Measurements from ENCODE around the gene HNRNPDL. TPM values are rescaled to one million over a fixed set of nuclear protein-coding genes. Genes with fewer than 3 reads are reported as not detected.

HNRNPDL gene
- total and polyA plus RNA-seq, 2 of the 13 experiments (the other 11 are each of a cell fraction or from before 2014, with no cell fraction given), result 167 to 414 TPM

GRCh38 chr4:82373486-82373815 lies 56.8 kb downstream of the HNRNPDL start (continued):
- no peak for TF ChIP-seq GMEB1 (CRISPR knock-in tag; IDR thresholded peaks at IDR 0.05; ENCODE audit: borderline replicate concordance)
- TF ChIP-seq ZNF619 (CRISPR knock-in tag; IDR thresholded peaks at IDR 0.05), result peak; percentile 6; the same call in 1 of the 2 replicates
- TF ChIP-seq STAG1 (CRISPR knock-in tag; IDR thresholded peaks at IDR 0.05), result no peak
- no peak for TF ChIP-seq DMTF1 (CRISPR knock-in tag; IDR thresholded peaks at IDR 0.05)
- no peak for TF ChIP-seq HMG20B (CRISPR knock-in tag; conservative IDR thresholded peaks at IDR 0.05)
- no peak for TF ChIP-seq SMYD3 (CRISPR knock-in tag; IDR thresholded peaks at IDR 0.05)
- no peak; the same call in 1 of the 2 replicates for TF ChIP-seq SAP130 (CRISPR knock-in tag; IDR thresholded peaks at IDR 0.05; ENCODE audit: low read depth)
- 0 out of 2 replicates have a peak, but pooled peaks have one; percentile 79 for TF ChIP-seq KAT7 (CRISPR knock-in tag; IDR thresholded peaks at IDR 0.05; ENCODE audit: borderline replicate concordance)
- TF ChIP-seq SRY (CRISPR knock-in tag; IDR thresholded peaks at IDR 0.05), result 0 out of 2 replicates have a peak, but pooled peaks have one; percentile 39
- no peak for TF ChIP-seq ZNF124 (CRISPR knock-in tag; IDR thresholded peaks at IDR 0.05)
- no peak for TF ChIP-seq SPEN (CRISPR knock-in tag; IDR thresholded peaks at IDR 0.05; ENCODE audit: low read depth)
- no peak for TF ChIP-seq DR1 (CRISPR knock-in tag; IDR thresholded peaks at IDR 0.05)
- no peak for TF ChIP-seq CEBPZ (IDR thresholded peaks at IDR 0.05; ENCODE audit: low read length)
- TF ChIP-seq ZNF180 (CRISPR knock-in tag; IDR thresholded peaks at IDR 0.05; ENCODE audit: borderline replicate concordance, low read depth), result no peak
- TF ChIP-seq BCL3 (CRISPR knock-in tag; IDR thresholded peaks at IDR 0.05), result no peak
- TF ChIP-seq CHCHD3 (CRISPR knock-in tag; IDR thresholded peaks at IDR 0.05), result no peak
- no peak for TF ChIP-seq TAF1 (CRISPR knock-in tag; IDR thresholded peaks at IDR 0.05)
- TF ChIP-seq EED (CRISPR knock-in tag; IDR thresholded peaks at IDR 0.05), result no peak
- TF ChIP-seq ZNF235 (CRISPR knock-in tag; IDR thresholded peaks at IDR 0.05; ENCODE audit: borderline replicate concordance), result no peak
- TF ChIP-seq NFKBIZ (CRISPR knock-in tag; IDR thresholded peaks at IDR 0.05), result no peak
- 0 out of 2 replicates have a peak, but pooled peaks have one; percentile 21 for TF ChIP-seq ZNF766 (CRISPR knock-in tag; IDR thresholded peaks at IDR 0.05; ENCODE audit: borderline replicate concordance)
- no peak for TF ChIP-seq ZNF256 (CRISPR knock-in tag; conservative IDR thresholded peaks at IDR 0.05)
- no peak for TF ChIP-seq MED8 (CRISPR knock-in tag; IDR thresholded peaks at IDR 0.05; ENCODE audit: insufficient replicate concordance)
- TF ChIP-seq JDP2 (CRISPR knock-in tag; IDR thresholded peaks at IDR 0.05; ENCODE audit: borderline replicate concordance), result no peak; the same call in 1 of the 2 replicates
